HepG2 (cell line): ENCODE data around the gene IRX3. TPM values are rescaled to one million over a fixed set of nuclear protein-coding genes. Genes with fewer than 3 reads are reported as not detected.

Experiments
- ATAC-seq: fragments of 200-7000 bp; cut with Tn5 transposase; 3 replicates; pipeline ENCODE4 v1.9.1; 2020; ENCODE audit warnings: mild to moderate bottlenecking, moderate library complexity
- BruUV-seq: library from RNA; stranded (reverse); fragments of 400-500 nt; replicated peaks from 2 replicates; lab custom pipeline; 2021; lab: Mats Ljungman, UMichigan
- CTCF ChIA-PET: fragments of 300-600 bp; formaldehyde crosslinking; extraction: SDS; loops from one replicate; lab custom pipeline; 2021; ENCODE audit warnings: low total read pairs, inconsistent platforms, low intra/inter-chr PET ratio; lab: Yijun Ruan, JAX
- POLR2A ChIA-PET: fragments of 350-600 bp; sonication (Branson Sonifier 250); formaldehyde crosslinking; loops from one replicate; lab custom pipeline; 2020; ENCODE audit warnings: antibody characterized with exemption, inconsistent platforms; lab: Yijun Ruan, JAX
- DNase-seq: peaks from one replicate; pipeline ENCODE4 v3.0.0-alpha.2; 2015; ENCODE audit warnings: low spot score
- FAIRE-seq: peaks from 3 replicates; lab custom pipeline; 2011; peaks lifted over from hg19 to GRCh38; lab: Jason Lieb, UNC
- H2AFZ ChIP-seq: one replicate; pipeline ENCODE4 v1.6.1; 2011; ENCODE audit warnings: low read length, inconsistent platforms
- H3K27ac ChIP-seq: fragments of 300-600 bp; 3 replicates; pipeline ENCODE4 v1.8.0; 2011; ENCODE audit warnings: mixed run types, mild to moderate bottlenecking, mixed read lengths, low read length, inconsistent platforms; ENCODE audit not compliant: insufficient read depth; ENCODE audit errors: extremely low read length
- H3K27me3 ChIP-seq, 2 experiments: fragments of 200-600 bp in 1 of 2; 2 replicates in 1 of 2; 3 replicates in 1 of 2; pipeline versions ENCODE4 v1.6.0 to v1.8.0; 2011; ENCODE audit warnings: low read length in 2 of 2, mild to moderate bottlenecking in 2 of 2, moderate library complexity in 2 of 2, inconsistent platforms in 1 of 2; ENCODE audit not compliant: insufficient read depth in 2 of 2, control insufficient read depth in 1 of 2
- H3K36me3 ChIP-seq, 2 experiments: fragments of 200-600 bp in 1 of 2; replicated peaks in 1 of 2; 2 replicates in 1 of 2; 3 replicates in 1 of 2; pipeline versions ENCODE4 v1.5.1 to v1.8.0; 2011; ENCODE audit warnings: low read length in 2 of 2, inconsistent platforms in 1 of 2; ENCODE audit not compliant: insufficient read depth in 2 of 2, control insufficient read depth in 1 of 2
- H3K4me1 ChIP-seq: 2 replicates; pipeline ENCODE4 v1.5.1; 2012; ENCODE audit warnings: low read length, inconsistent platforms; ENCODE audit not compliant: insufficient read depth
- H3K4me2 ChIP-seq: 2 replicates; pipeline ENCODE4 v1.6.0; 2011; ENCODE audit warnings: low read depth, low read length, inconsistent platforms
- H3K4me3 ChIP-seq, 3 experiments: fragments of 200-600 bp in 1 of 3; sonication (generic), shearing (Covaris generic) in 1 of 3; replicated peaks in 1 of 3; 2 replicates each; pipeline ENCODE4 v1.5.1; 2011 to 2016; ENCODE audit warnings: low read length in 3 of 3, inconsistent platforms in 2 of 3, low read depth in 2 of 3, mild to moderate bottlenecking in 2 of 3, control low read depth in 1 of 3, mixed read lengths in 1 of 3; ENCODE audit not compliant: insufficient read depth in 1 of 3
- H3K79me2 ChIP-seq: one replicate; pipeline ENCODE4 v1.6.1; 2011; ENCODE audit warnings: low read length, inconsistent platforms; ENCODE audit not compliant: insufficient read depth
- H3K9ac ChIP-seq: 2 replicates; pipeline ENCODE4 v1.6.0; 2011; ENCODE audit warnings: mild to moderate bottlenecking, low read depth, low read length, inconsistent platforms; ENCODE audit not compliant: insufficient read depth
- H3K9me3 ChIP-seq: 2 replicates; pipeline ENCODE4 v1.5.1; 2012; ENCODE audit warnings: mild to moderate bottlenecking, low read length
- H4K20me1 ChIP-seq: 2 replicates; pipeline ENCODE4 v1.6.0; 2011; ENCODE audit warnings: inconsistent platforms, mild to moderate bottlenecking, low read length, moderate library complexity; ENCODE audit not compliant: insufficient read depth
- ARNTL ChIP-seq: sonication (generic); formaldehyde crosslinking; IDR thresholded peaks from 2 replicates; pipeline ENCODE4 v1.4.0; 2020; ENCODE audit warnings: mild to moderate bottlenecking, missing genetic modification reagents
- BHLHE40 ChIP-seq: IDR thresholded peaks from 2 replicates; pipeline ENCODE4 v1.6.1; 2011; ENCODE audit warnings: low read length, improper control_type of control experiment
- CBX2 ChIP-seq, 2 experiments: fragments of 200-600 bp in 1 of 2; sonication (generic); formaldehyde crosslinking in 1 of 2; IDR thresholded peaks; 2 replicates each; pipeline versions ENCODE4 v1.7.0 to v1.8.1; 2018 to 2022; ENCODE audit warnings: low read depth in 2 of 2, low read length in 1 of 2, mild to moderate bottlenecking in 1 of 2, missing genetic modification reagents in 1 of 2
- EHMT2 ChIP-seq: fragments of 200-600 bp; sonication (generic); IDR thresholded peaks from 2 replicates; pipeline ENCODE4 v1.7.0; 2017; ENCODE audit warnings: antibody characterized with exemption, low read depth, low read length, borderline replicate concordance
- FOXO4 ChIP-seq: sonication (generic); formaldehyde crosslinking; conservative IDR thresholded peaks from 2 replicates; pipeline ENCODE4 v1.8.1; 2023; ENCODE audit warnings: missing genetic modification reagents
- HNF4G ChIP-seq, 2 experiments: sonication (generic) in 1 of 2; formaldehyde crosslinking in 1 of 2; IDR thresholded peaks; 2 replicates each; pipeline versions ENCODE4 v1.4.0 to v1.6.1; 2011 to 2020; ENCODE audit warnings: borderline replicate concordance in 2 of 2, low read depth in 2 of 2, mild to moderate bottlenecking in 2 of 2, low read length in 1 of 2, missing genetic modification reagents in 1 of 2, moderate library complexity in 1 of 2
- LBX2 ChIP-seq: sonication (generic); formaldehyde crosslinking; IDR thresholded peaks from 2 replicates; pipeline ENCODE4 v1.5.0; 2020; ENCODE audit warnings: missing genetic modification reagents, mild to moderate bottlenecking, borderline replicate concordance
- RNF2 ChIP-seq: fragments of 450-650 bp; conservative IDR thresholded peaks from 2 replicates; pipeline ENCODE4 v1.6.1; 2016; ENCODE audit warnings: low read depth
- ZFY ChIP-seq: sonication (generic); formaldehyde crosslinking; IDR thresholded peaks from 2 replicates; pipeline ENCODE4 v1.4.0; 2020; ENCODE audit warnings: missing genetic modification reagents
- ZNF441 ChIP-seq: sonication (generic); formaldehyde crosslinking; IDR thresholded peaks from 2 replicates; pipeline ENCODE4 v1.7.0; 2021; ENCODE audit warnings: missing genetic modification reagents, borderline replicate concordance
- ZNF574 ChIP-seq: sonication (generic); formaldehyde crosslinking; IDR thresholded peaks from 2 replicates; pipeline ENCODE4 v1.4.0; 2020; ENCODE audit warnings: missing genetic modification reagents
- ZNF580 ChIP-seq: IDR thresholded peaks from 2 replicates; pipeline ENCODE4 v1.6.1; 2016; ENCODE audit warnings: low read depth, borderline replicate concordance
- ZNF614 ChIP-seq: IDR thresholded peaks from 2 replicates; pipeline ENCODE4 v1.6.1; 2018; ENCODE audit warnings: missing biosample characterization, missing genetic modification reagents, inconsistent platforms, borderline replicate concordance
- ZNF660 ChIP-seq: sonication (generic); formaldehyde crosslinking; IDR thresholded peaks from 2 replicates; pipeline ENCODE4 v1.5.1; 2020; ENCODE audit warnings: mild to moderate bottlenecking, low read depth, missing genetic modification reagents, borderline replicate concordance
- WGBS: methylation state at CpG from one replicate; pipeline ENCODE4 v1.1.6; 2017; ENCODE audit warnings: low lambda C conversion rate; 5-methylcytosine and 5-hydroxymethylcytosine counted together
- in situ Hi-C: cut with HindIII; loops from 2 replicates; pipeline ENCODE4 v1.10.0; 2017; ENCODE audit warnings: low pct_unique_long_range_greater_than_20kb; ENCODE audit not compliant: extremely low pct_ligation_motif_present
- intact Hi-C: fragments of 100-400 bp; cut with micrococcal nuclease; formaldehyde crosslinking; loops from one replicate; pipeline ENCODE4 v1.10.0; 2022; ENCODE audit not compliant: unreplicated experiment
- polyA plus RNA-seq, 8 experiments: library from polyadenylated mRNA; depleted of rRNA in 3 of 8; stranded (reverse) in 7 of 8; unstranded in 1 of 8; fragments of >200 nt; fragmentation: Illumina TruSeq in 4 of 8; extraction: Trizol in 4 of 8; gene quantifications; 2 replicates each; pipeline versions ENCODE4 v1.2.1 to v1.2.3, GENCODE V29; 2011 to 2016; ENCODE audit warnings: low read depth in 4 of 8, missing spikeins in 1 of 8, mixed read lengths in 1 of 8; ENCODE audit not compliant: insufficient read depth in 1 of 8
- total RNA-seq, 5 experiments: library from RNA; depleted of rRNA; stranded (reverse); fragments of >200 nt; fragmentation: Illumina TruSeq; extraction: Trizol; gene quantifications; 2 replicates each; pipeline ENCODE4 v1.2.3, GENCODE V29; 2016; ENCODE audit warnings: low read depth in 1 of 5

Gene IRX3
- total and polyA plus RNA-seq, 2 of the 13 experiments (the other 11 are each of a cell fraction or from before 2014, with no cell fraction given), result 9.2 to 16.4 TPM

GRCh38 chr16:54268340-54268739 lies 18.2 kb downstream of the IRX3 start (continued):
- TF ChIP-seq BHLHE40 (peak; percentile 66), ZNF660 (CRISPR knock-in tag) (no peak), ARNTL (CRISPR knock-in tag) (no peak), HNF4G (IDR thresholded peaks at IDR 0.05; ENCODE audit: borderline replicate concordance, low read depth, low read length) (peak; percentile 54), HNF4G (CRISPR knock-in tag; IDR thresholded peaks at IDR 0.05; ENCODE audit: borderline replicate concordance, low read depth) (no peak)

GRCh38 chr16:54266363-54266955 lies 20.1 kb downstream of the IRX3 start:
- ATAC-seq (peak; percentile 84), FAIRE-seq (peak; percentile 81)
- no TSS peak for BruUV-seq
- TF ChIP-seq ZNF574 (CRISPR knock-in tag) (peak; percentile 25; the same call in 1 of the 2 replicates), ZNF614 (CRISPR knock-in tag) (peak; percentile 67; the same call in 1 of the 2 replicates), ZNF441 (CRISPR knock-in tag) (0 out of 2 replicates have a peak, but pooled peaks have one; percentile 41), CBX2 (IDR thresholded peaks at IDR 0.05; ENCODE audit: low read depth, low read length) (no peak), CBX2 (CRISPR knock-in tag; IDR thresholded peaks at IDR 0.05; ENCODE audit: low read depth) (peak; percentile 49; the same call in 1 of the 2 replicates), FOXO4 (CRISPR knock-in tag) (no peak), RNF2 (peak; percentile 39; the same call in 1 of the 2 replicates), EHMT2 (peak; percentile 73; the same call in 1 of the 2 replicates), ZNF580 (0 out of 2 replicates have a peak, but pooled peaks have one; percentile 38), LBX2 (CRISPR knock-in tag) (no peak), ZFY (CRISPR knock-in tag) (no peak)

More at GRCh38 chr16:54266363-54266955, 20.1 kb downstream of the IRX3 start:
- H3K4me3 ChIP-seq, result no peak overlapping the region
- H3K27me3 ChIP-seq, result no peaks in the 10 kb centered on the region
- no peak overlapping the region for H2AFZ ChIP-seq
- no peaks in the 10 kb centered on the region for H3K36me3 ChIP-seq
- intact Hi-C loops (loop anchor here (5.0 kb wide), 1 partner anchor 89 kb away; no protein-coding TSS in a partner anchor), in situ Hi-C loops (no loop called here)
- ChIA-PET POLR2A (no interaction called here), CTCF (no interaction called here)
- H3K4me2 ChIP-seq, result peak overlapping the region; percentile 40
- peak overlapping the region; percentile 53 for H3K27ac ChIP-seq
- no peaks in the 10 kb centered on the region for H3K9me3 ChIP-seq
- no peaks in the 10 kb centered on the region for H3K79me2 ChIP-seq
- peak; percentile 92 for DNase-seq
- 2% methylated on average over 4 of the region's 4 CpGs for WGBS
- no peak overlapping the region for H3K9ac ChIP-seq
- no peaks in the 10 kb centered on the region for H4K20me1 ChIP-seq
- peaks cover 46% of the 10 kb centered on the region for H3K4me1 ChIP-seq
